ENCODE results near the gene KIFAP3. TPM values are rescaled to one million over a fixed set of nuclear protein-coding genes. Genes with fewer than 3 reads are reported as not detected.

Gene KIFAP3
- total RNA-seq, 1 donor from 2014 or later, result 12.6 TPM

GRCh38 chr1:170030212-170030611 lies 44.3 kb downstream of the KIFAP3 start:
- DNase-seq (ENCODE audit: low spot score in 2 of 2), result no peak
- H3K4me1 ChIP-seq, result peaks cover 0 to 3% of the 10 kb centered on the region in 2 donors
- TF ChIP-seq, protein P1, sequence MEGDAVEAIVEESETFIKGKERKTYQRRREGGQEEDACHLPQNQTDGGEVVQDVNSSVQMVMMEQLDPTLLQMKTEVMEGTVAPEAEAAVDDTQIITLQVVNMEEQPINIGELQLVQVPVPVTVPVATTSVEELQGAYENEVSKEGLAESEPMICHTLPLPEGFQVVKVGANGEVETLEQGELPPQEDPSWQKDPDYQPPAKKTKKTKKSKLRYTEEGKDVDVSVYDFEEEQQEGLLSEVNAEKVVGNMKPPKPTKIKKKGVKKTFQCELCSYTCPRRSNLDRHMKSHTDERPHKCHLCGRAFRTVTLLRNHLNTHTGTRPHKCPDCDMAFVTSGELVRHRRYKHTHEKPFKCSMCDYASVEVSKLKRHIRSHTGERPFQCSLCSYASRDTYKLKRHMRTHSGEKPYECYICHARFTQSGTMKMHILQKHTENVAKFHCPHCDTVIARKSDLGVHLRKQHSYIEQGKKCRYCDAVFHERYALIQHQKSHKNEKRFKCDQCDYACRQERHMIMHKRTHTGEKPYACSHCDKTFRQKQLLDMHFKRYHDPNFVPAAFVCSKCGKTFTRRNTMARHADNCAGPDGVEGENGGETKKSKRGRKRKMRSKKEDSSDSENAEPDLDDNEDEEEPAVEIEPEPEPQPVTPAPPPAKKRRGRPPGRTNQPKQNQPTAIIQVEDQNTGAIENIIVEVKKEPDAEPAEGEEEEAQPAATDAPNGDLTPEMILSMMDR (IDR thresholded peaks at IDR 0.05), result no peak
- H3K27ac ChIP-seq, result no peak overlapping the region
- no peak overlapping the region for H3K4me3 ChIP-seq
- peaks cover 0 to 7% of the 10 kb centered on the region in 2 donors for H3K9me3 ChIP-seq
- H3K27me3 ChIP-seq, result no peaks in the 10 kb centered on the region
- intact Hi-C loops (cut with DNase I), result no loop called here
- H3K36me3 ChIP-seq, result peaks cover 0 to 17% of the 10 kb centered on the region in 2 donors

DNA sequence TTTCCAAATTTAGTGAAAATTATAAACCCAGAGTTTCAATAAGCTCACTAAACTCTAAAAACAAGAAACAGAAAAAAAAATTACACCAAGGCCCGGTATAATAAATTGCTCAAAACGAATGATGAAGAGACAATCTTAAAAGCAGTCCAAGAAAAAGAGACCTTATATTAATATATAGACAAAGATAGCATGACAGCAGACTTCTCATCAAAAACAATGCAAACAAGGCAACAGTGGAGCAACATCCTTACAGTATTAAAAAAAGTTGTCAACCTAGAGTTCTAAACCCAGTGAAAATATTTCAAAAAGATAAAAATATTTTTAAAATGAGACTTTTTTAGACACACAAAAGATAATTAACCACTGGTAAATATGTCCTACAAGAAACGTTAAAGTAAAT lies 46.7 kb downstream of the KIFAP3 start:
- Histone ChIP-seq H3K4me3 (no peak overlapping the region), H3K27me3 (no peaks in the 10 kb centered on the region), H3K9me3 (peaks cover 0 to 7% of the 10 kb centered on the region in 2 donors), H3K4me1 (peaks cover 0 to 3% of the 10 kb centered on the region in 2 donors), H3K36me3 (peaks cover 0 to 16% of the 10 kb centered on the region in 2 donors), H3K27ac (no peak overlapping the region)
- intact Hi-C loops (cut with DNase I), result no loop called here
- TF ChIP-seq, protein P1 (IDR thresholded peaks at IDR 0.05), result no peak
- DNase-seq (ENCODE audit: low spot score in 2 of 2), result no peak

DNA sequence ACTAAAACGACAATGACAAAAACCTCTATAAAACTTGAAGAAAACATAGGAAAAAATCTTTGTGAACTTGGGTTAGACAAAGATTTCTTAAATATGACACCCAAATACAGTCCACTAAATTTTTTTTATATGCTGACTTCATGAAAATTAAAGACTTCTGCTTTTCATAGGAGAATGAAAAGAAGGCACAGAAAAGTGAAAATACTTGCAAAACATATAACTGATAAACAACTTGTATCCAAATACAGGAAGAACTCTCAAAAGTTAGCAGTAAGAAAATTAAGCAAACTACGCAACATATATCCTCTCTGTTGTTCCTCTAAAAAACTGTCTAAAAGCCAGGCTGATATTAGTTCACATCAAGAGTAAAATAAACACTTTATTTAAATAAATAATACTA lies 53.6 kb downstream of the KIFAP3 start:
- TF ChIP-seq, protein P1 (IDR thresholded peaks at IDR 0.05), result no peak
- Histone ChIP-seq H3K4me1 (no peaks in the 10 kb centered on the region), H3K27ac (no peak overlapping the region), H3K27me3 (no peaks in the 10 kb centered on the region), H3K36me3 (peaks cover 4 to 28% of the 10 kb centered on the region in 2 donors), H3K4me3 (no peak overlapping the region), H3K9me3 (peaks cover 0 to 6% of the 10 kb centered on the region in 2 donors)
- intact Hi-C loops (cut with DNase I), result no loop called here
- no peak for DNase-seq (ENCODE audit: low spot score in 2 of 2)

DNA sequence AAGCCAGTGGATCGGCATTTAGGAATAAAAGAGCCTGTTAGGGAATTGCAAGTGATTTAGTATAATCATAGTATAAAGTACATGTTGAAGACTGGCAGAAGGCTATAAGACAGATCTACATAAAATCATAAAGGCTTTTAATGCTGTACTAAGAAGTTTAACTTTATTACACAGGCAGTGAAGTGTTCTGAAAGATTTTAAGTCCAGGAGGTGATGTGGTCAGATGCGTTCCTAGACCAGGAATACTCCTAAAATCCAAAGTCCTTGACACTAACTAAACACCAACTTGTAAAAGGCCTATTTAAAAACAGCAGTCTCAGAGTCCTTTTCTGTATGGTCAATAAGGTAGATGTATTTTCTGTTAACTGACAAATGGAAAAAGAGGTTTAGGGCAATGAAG lies 57.0 kb downstream of the KIFAP3 start:
- no peaks in the 10 kb centered on the region for H3K27me3 ChIP-seq
- intact Hi-C loops (cut with DNase I), result loop anchor here (10.0 kb wide), 1 partner anchor 747 kb away; no protein-coding TSS in a partner anchor
- TF ChIP-seq, protein P1 (IDR thresholded peaks at IDR 0.05), result no peak
- H3K9me3 ChIP-seq, result peaks cover 0 to 6% of the 10 kb centered on the region in 2 donors
- DNase-seq (ENCODE audit: low spot score in 2 of 2), result no peak
- H3K4me3 ChIP-seq, result no peak overlapping the region
- H3K36me3 ChIP-seq, result peaks cover 9 to 36% of the 10 kb centered on the region in 2 donors
- H3K4me1 ChIP-seq, result no peaks in the 10 kb centered on the region
- H3K27ac ChIP-seq, result no peak overlapping the region

DNA sequence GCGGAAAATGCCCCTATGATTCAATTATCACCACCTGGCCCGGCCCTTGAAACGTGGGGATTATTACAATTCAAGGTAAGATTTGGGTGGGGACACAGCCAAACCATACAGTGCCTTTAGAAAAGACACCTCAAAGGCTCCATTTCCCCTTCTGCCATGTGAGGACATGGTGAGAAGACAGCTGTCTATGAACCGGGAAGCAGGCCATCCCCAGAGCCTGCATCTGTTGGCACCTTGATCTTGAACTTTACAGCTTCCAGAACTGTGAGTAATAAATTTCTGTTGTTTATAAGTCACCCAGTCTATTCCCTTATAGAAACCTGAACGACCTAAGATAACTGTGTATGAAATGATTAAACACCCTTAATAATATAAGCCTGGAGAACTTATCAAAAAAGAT lies 61.6 kb downstream of the KIFAP3 start:
- H3K9me3 ChIP-seq, result no peaks in the 10 kb centered on the region
- H3K4me1 ChIP-seq, result no peaks in the 10 kb centered on the region
- no peak for DNase-seq (ENCODE audit: low spot score in 2 of 2)
- intact Hi-C loops (cut with DNase I), result loop anchor here (5.0 to 10.0 kb wide), 2 partner anchors 649 to 752 kb away; partner anchors contain the start of gene PRRX1
- no peak overlapping the region for H3K4me3 ChIP-seq
- TF ChIP-seq, protein P1 (IDR thresholded peaks at IDR 0.05), result no peak
- no peaks in the 10 kb centered on the region for H3K27me3 ChIP-seq
- H3K36me3 ChIP-seq, result peaks cover 9 to 24% of the 10 kb centered on the region in 2 donors
- no peak overlapping the region for H3K27ac ChIP-seq

GRCh38 chr1:170010443-170010842 lies 64.1 kb downstream of the KIFAP3 start:
- H3K4me1 ChIP-seq, result no peaks in the 10 kb centered on the region
- intact Hi-C loops (cut with DNase I), result loop anchor here (5.0 to 10.0 kb wide), 2 partner anchors 652 to 754 kb away; partner anchors contain the start of gene PRRX1
- no peak overlapping the region for H3K4me3 ChIP-seq
- no peaks in the 10 kb centered on the region for H3K9me3 ChIP-seq
- H3K27ac ChIP-seq, result no peak overlapping the region
- peaks cover under 1 to 8% of the 10 kb centered on the region in 2 donors for H3K36me3 ChIP-seq
- no peak for DNase-seq (ENCODE audit: low spot score in 2 of 2)
- TF ChIP-seq, protein P1 (IDR thresholded peaks at IDR 0.05), result peak in 2 of 3 experiments; percentile 31 to 52
- no peaks in the 10 kb centered on the region for H3K27me3 ChIP-seq
